GM12878 (cell line): ENCODE results near the gene SEL1L3. TPM values are rescaled to one million over a fixed set of nuclear protein-coding genes. Genes with fewer than 3 reads are reported as not detected.

Experiments used
- ATAC-seq: fragments of 200-7000 bp; cut with Tn5 transposase; 3 replicates; pipeline ENCODE4 v1.9.1; 2020; ENCODE audit warnings: mild to moderate bottlenecking, moderate library complexity
- BruUV-seq: library from RNA; stranded (reverse); fragments of 400-500 nt; replicated peaks from 2 replicates; lab custom pipeline; 2021; lab: Mats Ljungman, UMichigan
- CTCF ChIA-PET: fragments of 300-600 bp; sonication (Branson Sonifier 250); formaldehyde crosslinking; extraction: SDS; loops from one replicate; lab custom pipeline; 2021; ENCODE audit warnings: inconsistent platforms; lab: Yijun Ruan, JAX
- POLR2A ChIA-PET: fragments of 350-600 bp; formaldehyde crosslinking; extraction: SDS; loops from one replicate; lab custom pipeline; 2021; ENCODE audit warnings: inconsistent platforms; lab: Charles Lee
- RAD21 ChIA-PET: fragments of 300-600 bp; sonication (Branson Sonifier 250); formaldehyde crosslinking; loops from one replicate; lab custom pipeline; 2023; ENCODE audit warnings: antibody characterized with exemption; ENCODE audit not compliant: unreplicated experiment; lab: Charles Lee
- SMC1A ChIA-PET: fragments of 300-600 bp; sonication (Branson Sonifier 250); formaldehyde crosslinking; loops from one replicate; lab custom pipeline; 2023; ENCODE audit not compliant: unreplicated experiment, uncharacterized antibody; lab: Charles Lee
- DNase-seq: peaks from one replicate; pipeline ENCODE4 v3.0.0-alpha.2; 2011; ENCODE audit warnings: low read depth, low spot score
- FAIRE-seq: peaks from 3 replicates; lab custom pipeline; 2011; peaks lifted over from hg19 to GRCh38; lab: Jason Lieb, UNC
- H2AFZ ChIP-seq: 2 replicates; pipeline ENCODE4 v1.6.0; 2011; ENCODE audit warnings: low read depth, low read length, control low read depth; ENCODE audit not compliant: control insufficient read depth
- H3K27ac ChIP-seq: 2 replicates; pipeline ENCODE4 v1.5.1; 2011; ENCODE audit warnings: control low read depth; ENCODE audit not compliant: control insufficient read depth, insufficient read depth
- H3K27me3 ChIP-seq, 2 experiments: replicated peaks in 1 of 2; 2 replicates each; pipeline versions ENCODE4 v1.6.0 to v1.6.1; 2011; ENCODE audit warnings: low read length in 1 of 2; ENCODE audit not compliant: control insufficient read depth in 2 of 2, insufficient read depth in 2 of 2
- H3K36me3 ChIP-seq, 2 experiments: 2 replicates each; pipeline ENCODE4 v1.5.1; 2011; ENCODE audit warnings: low read length in 1 of 2; ENCODE audit not compliant: control insufficient read depth in 2 of 2, insufficient read depth in 2 of 2
- H3K4me1 ChIP-seq: 2 replicates; pipeline ENCODE4 v1.6.1; 2011; ENCODE audit warnings: mild to moderate bottlenecking, low read length, moderate library complexity, mixed read lengths; ENCODE audit not compliant: control insufficient read depth, insufficient read depth
- H3K4me2 ChIP-seq: 2 replicates; pipeline ENCODE4 v1.6.0; 2011; ENCODE audit warnings: control low read depth; ENCODE audit not compliant: control insufficient read depth, insufficient read depth
- H3K4me3 ChIP-seq: fragments of 200-600 bp; sonication (generic); 2 replicates; pipeline ENCODE4 v1.5.1; 2016
- H3K79me2 ChIP-seq: 2 replicates; pipeline ENCODE4 v1.6.0; 2011; ENCODE audit warnings: low read length; ENCODE audit not compliant: control insufficient read depth, insufficient read depth
- H3K9ac ChIP-seq: 2 replicates; pipeline ENCODE4 v1.8.0; 2011; ENCODE audit warnings: low read length, control low read depth, mixed read lengths; ENCODE audit not compliant: control insufficient read depth, insufficient read depth
- H3K9me3 ChIP-seq: replicated peaks from 3 replicates; pipeline ENCODE4 v1.5.1; 2011; ENCODE audit warnings: mild to moderate bottlenecking, low read length; ENCODE audit not compliant: control insufficient read depth, insufficient read depth
- H4K20me1 ChIP-seq: 2 replicates; pipeline ENCODE4 v1.6.0; 2011; ENCODE audit not compliant: control insufficient read depth, insufficient read depth
- ATF3 ChIP-seq: IDR thresholded peaks from 2 replicates; pipeline ENCODE4 v1.6.1; 2011; ENCODE audit warnings: low read depth, mild to moderate bottlenecking, low read length, moderate library complexity, borderline replicate concordance; ENCODE audit errors: extremely low read depth
- ETV6 ChIP-seq, 2 experiments: fragments of 450-650 bp in 1 of 2; IDR thresholded peaks in 1 of 2; conservative IDR thresholded peaks in 1 of 2; 2 replicates each; pipeline ENCODE4 v1.6.1; 2014; ENCODE audit warnings: antibody characterized with exemption in 1 of 2, borderline replicate concordance in 1 of 2, low read depth in 1 of 2, mild to moderate bottlenecking in 1 of 2, moderate library complexity in 1 of 2
- FOXK2 ChIP-seq: fragments of 450-650 bp; IDR thresholded peaks from 2 replicates; pipeline ENCODE4 v1.6.1; 2017; ENCODE audit warnings: mild to moderate bottlenecking, moderate library complexity
- MTA2 ChIP-seq: fragments of 450-650 bp; IDR thresholded peaks from 2 replicates; pipeline ENCODE4 v1.6.1; 2016; ENCODE audit warnings: low read depth, mild to moderate bottlenecking, moderate library complexity
- NR2C1 ChIP-seq: fragments of 450-650 bp; IDR thresholded peaks from 2 replicates; pipeline ENCODE4 v1.6.1; 2017; ENCODE audit warnings: antibody characterized with exemption, mild to moderate bottlenecking, moderate library complexity
- PAX5 ChIP-seq: IDR thresholded peaks from 2 replicates; pipeline ENCODE4 v1.6.1; 2011; ENCODE audit warnings: low read depth, low read length, borderline replicate concordance
- PKNOX1 ChIP-seq: fragments of 450-650 bp; IDR thresholded peaks from 2 replicates; pipeline ENCODE4 v1.6.1; 2016; ENCODE audit warnings: mild to moderate bottlenecking
- SMARCA5 ChIP-seq: fragments of 450-650 bp; IDR thresholded peaks from 2 replicates; pipeline ENCODE4 v1.6.1; 2017; ENCODE audit warnings: mild to moderate bottlenecking
- SP1 ChIP-seq: IDR thresholded peaks from one replicate; pipeline ENCODE4 v1.6.1; 2011; ENCODE audit warnings: low read depth, low read length
- TCF12 ChIP-seq: IDR thresholded peaks from 2 replicates; pipeline ENCODE4 v1.6.1; 2011; ENCODE audit warnings: low read depth, mild to moderate bottlenecking, low read length
- ZBTB33 ChIP-seq: fragments of 450-650 bp; IDR thresholded peaks from 2 replicates; pipeline ENCODE4 v1.6.1; 2017; ENCODE audit warnings: mild to moderate bottlenecking
- ZSCAN29 ChIP-seq: fragments of 450-650 bp; IDR thresholded peaks from 2 replicates; pipeline ENCODE4 v1.6.1; 2017; ENCODE audit warnings: mild to moderate bottlenecking, moderate library complexity
- WGBS: methylation state at CpG from one replicate; pipeline ENCODE4 v1.1.6; 2016; ENCODE audit warnings: low lambda C conversion rate; ENCODE audit not compliant: insufficient replicate concordance, insufficient coverage; ENCODE audit errors: missing lambda C conversion rate; 5-methylcytosine and 5-hydroxymethylcytosine counted together
- in situ Hi-C: fragments of 300-500 bp; cut with MboI; formaldehyde crosslinking; loops from 9 replicates; pipeline ENCODE4 v1.14.3; 2018; ENCODE audit warnings: mixed read lengths
- intact Hi-C: fragments of 100-400 bp; cut with micrococcal nuclease; formaldehyde crosslinking; loops from one replicate; pipeline ENCODE4 v1.14.2; 2022; ENCODE audit not compliant: unreplicated experiment
- polyA plus RNA-seq, 11 experiments: library from polyadenylated mRNA; depleted of rRNA in 4 of 11; unstranded in 6 of 11; stranded (reverse) in 5 of 11; fragments of >200 nt; fragmentation: Nextera tagmentation in 4 of 11; fragmentation: Illumina TruSeq in 1 of 11; extraction: Ambion mirVana in 4 of 11; extraction: Trizol in 1 of 11; gene quantifications; 1 replicate in 1 of 11; 2 replicates in 10 of 11; pipeline versions ENCODE4 v1.2.1 to v1.2.3, GENCODE V29; 2011 to 2016; ENCODE audit warnings: inconsistent platforms in 2 of 11, missing spikeins in 2 of 11, low read depth in 1 of 11
- total RNA-seq, 4 experiments: library from RNA; depleted of rRNA in 3 of 4; stranded (reverse); fragments of >200 nt in 3 of 4; fragmentation: Illumina TruSeq in 1 of 4; extraction: Trizol in 1 of 4; gene quantifications; 2 replicates each; pipeline versions ENCODE4 v1.2.1 to v1.2.3, GENCODE V29; 2013 to 2021

SEL1L3 gene
- total and polyA plus RNA-seq, 10 of the 15 experiments (the other 5 are each of a cell fraction or from before 2014, with no cell fraction given) = 20.4 to 82.2 (median 47.3) TPM

- 55% methylated on average over 11 of the region's 11 CpGs for WGBS
- Histone ChIP-seq H3K27me3 (no peaks in the 10 kb centered on the region), H3K4me3 (no peak overlapping the region), H2AFZ (no peak overlapping the region), H3K27ac (no peak overlapping the region), H3K4me1 (no peaks in the 10 kb centered on the region), H3K4me2 (no peak overlapping the region), H3K36me3 (no peaks in the 10 kb centered on the region), H4K20me1 (no peaks in the 10 kb centered on the region), H3K79me2 (no peaks in the 10 kb centered on the region), H3K9me3 (no peaks in the 10 kb centered on the region), H3K9ac (no peak overlapping the region)
- ATAC-seq (no peak), FAIRE-seq (no peak), DNase-seq (no peak)
- ChIA-PET RAD21 (no interaction called here), POLR2A (no interaction called here), CTCF (no interaction called here), SMC1A (no interaction called here)
- TF ChIP-seq PKNOX1 (no peak), ETV6 (conservative IDR thresholded peaks at IDR 0.05 in 1 of 2, IDR thresholded peaks at IDR 0.05 in 1 of 2; ENCODE audit: borderline replicate concordance in 1 of 2, low read depth in 1 of 2) (no peak), NR2C1 (no peak), SP1 (no peak), SMARCA5 (no peak), PAX5 (no peak), FOXK2 (no peak), TCF12 (no peak), ATF3 (no peak), ZSCAN29 (no peak), MTA2 (no peak), ZBTB33 (no peak)
- BruUV-seq = no TSS peak
- intact Hi-C loops = no loop called here
- in situ Hi-C loops = no loop called here
Observed at GRCh38 chr4:25890571-25891485, 28.0 kb upstream of the SEL1L3 start.
